ENCODE data around the gene DIMT1.

Gene DIMT1

GRCh38 chr5:62403411-62404250 lies at the start of gene DIMT1:
Gene DIMT1 (minus strand): TSS chr5:62403905. CDS start chr5:62403772, 133 bp downstream.
- peak; percentile 100 for DNase-seq

GRCh38 chr5:62450259-62450658 lies 46.6 kb upstream of the DIMT1 start:
- DNase-seq, result no peak

DNA sequence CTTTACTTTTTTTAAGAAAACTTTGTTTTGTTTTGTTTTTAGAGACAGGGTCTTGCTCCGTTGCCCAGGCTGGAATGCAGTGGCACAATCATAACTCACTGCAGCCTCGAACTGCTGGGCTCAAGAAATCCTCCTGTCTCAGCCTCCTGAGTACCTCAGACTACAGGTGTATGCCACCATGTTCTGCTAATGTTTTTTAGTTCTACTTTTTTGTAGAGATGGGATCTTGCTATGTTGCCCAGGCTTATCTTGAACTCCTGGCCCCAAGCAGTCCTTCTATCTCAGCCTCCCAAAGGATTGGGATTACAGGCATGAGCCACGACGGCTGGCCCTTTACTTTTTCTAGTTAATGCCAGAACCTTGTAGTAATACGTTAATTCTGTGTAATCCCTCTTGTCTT lies 44.8 kb upstream of the DIMT1 start:
- DNase-seq, result no peak

- peak; percentile 70 for DNase-seq
These were observed 28.9 kb upstream of the DIMT1 start for GRCh38 chr5:62432621-62433064.

GRCh38 chr5:62431735-62432620 lies 28.3 kb upstream of the DIMT1 start:
- DNase-seq, result peak; percentile 60

GRCh38 chr5:62424763-62425162 lies 21.1 kb upstream of the DIMT1 start:
- DNase-seq, result no peak

DNA sequence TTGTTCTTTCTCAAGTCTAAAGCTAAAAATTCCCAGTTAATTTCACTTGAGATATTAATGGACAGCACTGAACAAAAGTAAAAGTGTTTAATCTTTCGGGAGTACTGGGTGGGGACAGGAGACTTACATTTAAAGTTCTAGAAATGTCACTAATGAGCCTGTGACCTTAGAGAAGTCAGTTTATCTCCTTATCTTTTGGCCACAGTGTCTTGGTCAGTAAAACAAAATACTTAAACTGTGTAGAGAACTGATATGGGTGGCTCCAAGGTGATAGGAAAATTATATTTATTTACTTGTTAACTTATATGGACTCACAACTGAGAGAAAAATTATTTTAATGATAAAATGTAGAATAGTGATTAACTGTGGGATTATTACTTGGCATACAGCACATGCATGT lies 17.7 kb upstream of the DIMT1 start:
- peak; percentile 74 for DNase-seq

DNA sequence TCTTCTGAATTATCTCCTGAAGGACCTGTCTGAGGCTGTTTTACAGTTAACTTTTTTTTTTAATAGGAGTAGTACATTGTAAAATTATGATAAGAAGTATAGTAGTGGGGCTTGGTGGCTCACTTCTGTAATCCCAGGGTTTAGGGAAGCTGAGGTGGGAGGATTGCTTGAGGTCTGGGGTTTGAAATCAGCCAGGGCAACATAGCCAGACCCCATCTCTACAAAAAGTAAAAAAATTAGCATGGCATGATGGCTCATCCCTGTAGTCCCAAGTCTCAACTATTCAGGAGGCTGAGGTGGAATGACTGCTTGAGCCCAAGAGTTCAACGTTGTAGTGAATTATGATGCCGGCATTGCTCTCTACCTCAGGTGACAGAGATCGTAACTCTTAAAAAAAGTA lies 15.9 kb upstream of the DIMT1 start:
- no peak for DNase-seq

- DNase-seq, result no peak
These were observed 14.9 kb upstream of the DIMT1 start for GRCh38 chr5:62418462-62419076.

DNA sequence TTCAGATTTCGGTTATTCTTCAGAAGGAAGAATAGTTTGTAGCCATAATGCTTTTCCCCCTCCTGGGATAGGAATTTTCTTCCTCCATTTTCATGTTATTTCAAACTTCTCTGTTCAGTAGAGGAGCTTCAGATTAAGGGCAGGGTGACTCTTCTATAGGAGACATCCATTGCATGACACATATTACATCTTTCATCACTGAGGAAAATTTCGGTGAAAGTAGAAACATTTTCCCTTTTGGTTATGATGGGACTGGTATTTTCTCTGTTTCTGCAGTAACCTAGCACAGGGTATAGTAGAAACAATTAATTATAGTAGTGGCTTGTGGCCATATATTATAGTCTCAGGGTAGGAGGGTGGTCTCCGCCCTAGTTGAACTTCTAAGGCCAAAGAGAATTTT lies 10.0 kb upstream of the DIMT1 start:
- no peak for DNase-seq

DNA sequence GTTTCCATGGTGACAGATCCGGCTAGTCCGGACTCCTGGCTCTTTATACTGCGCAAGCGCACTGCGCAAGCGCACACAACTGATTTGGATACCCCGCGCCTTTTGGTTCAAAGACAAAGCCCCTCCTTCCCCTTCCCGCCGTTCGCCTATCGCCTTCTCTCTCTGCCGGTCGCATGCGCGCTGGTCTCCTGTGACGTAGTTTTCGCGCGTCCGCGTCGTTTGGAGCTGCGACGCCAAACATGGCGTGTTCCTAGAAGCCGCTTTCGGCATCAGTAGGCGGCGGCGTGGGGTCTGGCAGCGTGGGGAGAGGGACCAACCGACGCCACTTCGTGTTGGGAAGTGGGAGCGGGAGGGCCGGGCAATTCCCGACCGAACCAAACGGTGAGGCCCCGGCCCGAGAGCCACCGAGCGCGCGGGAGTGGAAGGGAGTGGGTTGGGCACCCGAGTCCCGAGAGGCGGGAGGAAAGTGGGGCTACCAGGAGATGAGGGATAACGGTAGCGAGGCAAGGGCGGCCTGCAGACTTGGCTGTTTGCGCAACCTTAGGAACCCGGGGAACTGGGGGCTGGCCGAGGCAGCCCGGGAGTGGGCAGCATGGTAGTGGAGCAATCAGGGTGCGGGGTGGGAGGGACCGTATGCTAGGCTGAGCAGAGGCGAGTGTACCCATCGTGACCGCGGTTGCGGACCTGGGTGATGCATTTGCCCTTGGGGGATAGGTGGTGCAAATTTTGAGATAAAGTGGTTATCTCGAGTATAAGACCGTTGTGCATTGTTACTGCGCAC lies 9.0 kb upstream of the DIMT1 start, which contains the start of gene IPO11:
Gene IPO11 (plus strand): TSS at position 215 of the 781 bp plus-strand sequence. CDS start 24,517 bp downstream, outside the sequence.
- peak; percentile 100 for DNase-seq

GRCh38 chr5:62395210-62395950 lies 8.3 kb downstream of the DIMT1 start:
- DNase-seq, result no peak

DNA sequence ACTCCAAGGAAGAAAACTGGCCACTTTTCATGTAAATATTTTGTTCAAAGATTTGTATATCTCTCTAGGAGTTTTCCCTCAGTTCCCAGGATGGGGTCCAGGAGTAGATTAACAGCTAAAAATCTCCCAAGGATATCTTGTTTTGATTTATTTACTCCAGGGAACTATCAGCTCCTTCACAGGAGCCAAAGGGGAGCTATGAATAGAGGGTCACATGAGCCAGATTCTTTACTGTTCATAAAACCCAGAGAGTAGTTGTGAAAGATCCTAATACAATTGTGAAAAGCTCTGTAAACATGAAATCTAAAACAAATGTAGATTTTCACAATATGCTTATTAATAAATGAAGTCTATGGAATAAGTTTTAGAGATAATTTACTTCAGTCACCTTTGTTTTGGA lies 16.9 kb downstream of the DIMT1 start:
- DNase-seq, result no peak

DNA sequence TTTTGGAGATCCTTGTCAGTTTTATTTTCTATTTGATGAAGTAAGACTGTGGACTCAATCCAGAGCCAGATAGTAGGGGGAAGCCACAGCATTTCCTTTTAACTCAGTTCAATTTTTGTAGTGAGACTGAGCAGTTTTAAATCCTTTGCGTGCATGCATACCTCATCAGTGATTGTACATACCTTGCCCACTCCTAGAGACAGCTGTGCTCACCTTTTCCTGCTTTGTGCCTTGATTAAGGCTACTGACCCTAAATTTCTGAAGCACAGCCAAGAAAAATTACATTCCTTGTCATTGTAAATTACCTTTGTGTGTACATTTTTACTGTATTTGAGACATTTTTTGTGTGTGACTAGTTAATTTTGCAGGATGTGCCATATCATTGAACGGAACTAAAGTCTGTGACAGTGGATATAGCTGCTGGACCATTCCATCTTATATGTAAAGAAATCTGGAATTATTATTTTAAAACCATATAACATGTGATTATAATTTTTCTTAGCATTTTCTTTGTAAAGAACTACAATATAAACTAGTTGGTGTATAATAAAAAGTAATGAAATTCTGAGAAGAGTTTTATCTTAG lies 17.8 kb downstream of the DIMT1 start:
- DNase-seq, result no peak

GRCh38 chr5:62385131-62385530 lies 18.6 kb downstream of the DIMT1 start:
- no peak for DNase-seq

GRCh38 chr5:62376064-62376463 lies 27.6 kb downstream of the DIMT1 start:
- DNase-seq, result peak; percentile 55

DNA sequence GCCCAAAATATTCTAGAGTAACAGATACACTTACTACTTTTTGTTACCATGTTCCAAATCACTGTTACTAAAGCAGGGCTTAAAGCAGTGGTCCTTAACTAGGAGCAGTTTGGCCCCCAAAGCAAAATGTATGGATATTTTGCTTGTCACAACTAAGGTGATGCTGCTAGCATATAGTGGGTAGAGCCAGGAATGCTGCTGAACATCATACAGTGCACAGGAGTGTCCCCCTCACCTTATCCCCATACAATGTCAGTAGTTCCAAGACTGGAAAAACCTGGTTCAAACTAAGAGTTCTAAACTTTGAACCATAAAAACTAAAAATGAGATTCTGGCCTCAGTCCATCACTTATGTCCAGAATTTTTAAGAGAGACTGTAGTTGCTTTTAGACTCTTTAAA lies 28.1 kb downstream of the DIMT1 start:
- no peak for DNase-seq

DNA sequence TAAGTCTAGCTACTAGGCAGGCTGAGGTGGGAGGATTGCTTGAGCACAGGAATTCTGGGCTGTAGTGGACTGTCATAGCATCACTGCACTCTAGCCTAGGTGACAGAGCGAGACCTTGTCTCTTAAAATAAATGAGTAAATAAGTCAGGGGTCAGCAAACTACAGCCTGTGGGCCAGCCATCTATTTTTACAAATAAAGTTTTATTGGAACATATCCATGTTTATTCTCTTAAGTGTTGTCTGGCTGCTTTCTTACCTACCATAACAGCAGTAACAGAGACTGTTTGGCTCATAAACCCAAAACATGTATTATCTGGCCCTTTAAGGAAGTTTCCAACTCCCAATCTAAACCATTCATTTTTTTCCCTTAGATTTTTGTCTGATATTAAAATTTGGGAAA lies 29.6 kb downstream of the DIMT1 start:
- no peak for DNase-seq

DNA sequence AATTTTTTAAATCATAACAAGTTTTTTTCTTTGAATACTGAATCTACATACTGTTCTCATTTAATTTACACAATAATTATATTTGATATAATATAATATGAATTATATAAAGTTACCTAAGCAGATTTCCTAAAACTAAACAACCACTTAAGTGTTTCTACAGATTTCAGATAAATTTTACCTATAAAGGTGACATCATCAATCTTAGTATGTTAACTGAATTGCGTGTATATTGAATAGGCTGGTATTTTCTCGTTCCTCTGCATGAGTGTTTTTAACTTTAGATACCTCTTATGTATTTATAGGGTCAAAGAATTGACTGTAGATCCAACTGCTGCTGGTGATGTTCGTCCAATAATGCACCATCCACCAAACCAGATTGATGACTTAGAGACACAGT lies 30.3 kb downstream of the DIMT1 start:
- no peak for DNase-seq

DNA sequence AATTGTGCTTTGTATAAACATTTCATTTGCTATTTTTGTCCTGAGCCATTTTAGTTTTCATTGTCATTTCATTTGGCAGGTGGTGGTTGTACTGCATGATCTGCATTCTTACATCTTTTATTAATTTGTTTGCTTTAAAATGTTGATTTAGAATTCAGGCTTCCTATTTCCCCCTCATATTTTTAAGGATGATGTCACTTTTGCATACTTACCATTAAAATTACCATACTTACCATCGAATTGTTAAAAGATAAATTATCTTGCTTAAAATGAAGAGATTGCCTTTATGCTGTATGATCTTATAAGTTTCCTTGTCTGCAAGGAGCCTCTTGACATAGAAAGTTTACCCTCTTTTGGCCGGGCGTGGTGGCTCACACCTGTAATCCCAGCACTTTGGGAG lies 31.1 kb downstream of the DIMT1 start:
- DNase-seq, result no peak

DNA sequence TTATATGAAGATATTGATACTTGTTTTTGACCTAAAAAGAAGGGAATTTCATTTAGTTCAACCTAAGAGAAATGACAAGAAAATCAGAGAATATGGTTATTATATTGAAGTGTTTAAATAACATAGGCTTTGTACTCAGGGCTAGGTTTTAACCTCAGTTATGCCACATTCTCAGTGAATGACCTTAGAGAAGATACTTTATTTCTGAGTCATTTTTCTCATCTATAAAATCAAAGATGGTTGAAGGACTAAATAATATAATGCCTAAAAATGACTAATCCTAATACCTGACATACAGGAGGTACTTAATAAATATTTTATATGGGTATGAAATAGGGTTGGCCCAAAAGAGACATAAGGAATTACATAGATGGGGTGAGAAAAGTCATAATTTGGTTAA lies 32.3 kb downstream of the DIMT1 start:
- DNase-seq, result no peak
